GM08714 (cell line): ENCODE measurements around the gene NRSN2.
"Not testable (repeated sequence)": the region's sequence is repeated elsewhere in the genome, so short reads cannot be mapped to it uniquely, and the experiment has no call there.

Experiments used
- H3K4me3 ChIP-seq: fragments of 200-500 bp; sonication (Bioruptor generic); 2 replicates; pipeline ENCODE4 v1.5.1; 2014; ENCODE audit warnings: mild to moderate bottlenecking, low read length, inconsistent platforms
- ZNF274 ChIP-seq: IDR thresholded peaks from 2 replicates; pipeline ENCODE4 v1.6.1; 2012; ENCODE audit warnings: mild to moderate bottlenecking, low read depth, low read length

NRSN2 gene

DNA sequence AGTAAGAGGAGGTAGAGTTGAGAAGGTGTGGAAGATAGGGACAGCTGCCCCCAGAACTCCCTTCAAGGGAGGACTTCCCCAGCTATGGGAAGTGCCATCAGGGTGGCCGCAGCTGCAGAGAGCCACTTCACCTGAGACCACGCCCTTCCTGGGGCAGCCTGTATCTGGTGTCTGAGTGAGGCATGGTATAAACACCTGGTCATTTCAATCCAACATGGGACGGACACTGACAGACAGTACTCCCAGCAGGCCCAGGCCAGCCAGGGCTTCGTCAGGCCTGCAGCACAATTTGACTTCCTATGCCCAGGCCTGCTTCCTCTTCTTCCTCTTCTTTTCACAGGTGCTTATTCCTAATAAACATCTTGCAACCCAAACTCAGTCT lies 17.1 kb upstream of the NRSN2 start:
- H3K4me3 ChIP-seq = no peak overlapping the region

GRCh38 chr20:330233-331149 lies 16.4 kb upstream of the NRSN2 start:
- H3K4me3 ChIP-seq = no peak overlapping the region
- TF ChIP-seq ZNF274 = no peak

More for the DNA sequence above, 17.1 kb upstream of the NRSN2 start:
- TF ChIP-seq ZNF274 = no peak

GRCh38 chr20:334578-334977 lies 12.3 kb upstream of the NRSN2 start:
- H3K4me3 ChIP-seq = no peak overlapping the region
- no peak for TF ChIP-seq ZNF274

- not testable (repeated sequence) for H3K4me3 ChIP-seq
These were observed 10.9 kb upstream of the NRSN2 start for GRCh38 chr20:336040-336439.

- H3K4me3 ChIP-seq = no peak overlapping the region
- no peak for TF ChIP-seq ZNF274
These were observed 5.2 kb upstream of the NRSN2 start for GRCh38 chr20:341682-342081.

DNA sequence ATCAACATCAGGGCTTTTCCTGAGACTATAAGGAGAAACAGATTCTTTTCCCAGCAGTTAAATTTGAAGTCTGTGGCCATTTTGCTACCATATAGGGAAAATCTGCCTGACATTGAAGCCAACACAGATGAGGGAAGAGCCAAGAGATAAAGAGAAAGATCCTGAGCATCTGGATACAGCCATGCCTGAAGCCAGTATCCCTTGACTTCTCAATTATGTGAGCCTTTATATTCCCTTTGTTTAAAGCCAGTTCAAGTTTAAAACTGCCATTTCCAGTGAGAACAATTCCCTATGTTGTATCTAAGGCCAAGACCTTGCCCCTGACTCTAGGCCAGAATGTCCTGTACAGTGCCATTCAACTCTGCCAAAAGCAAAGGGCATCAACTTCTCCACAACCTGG lies 3.8 kb upstream of the NRSN2 start:
- H3K4me3 ChIP-seq = no peak overlapping the region
- no peak for TF ChIP-seq ZNF274

DNA sequence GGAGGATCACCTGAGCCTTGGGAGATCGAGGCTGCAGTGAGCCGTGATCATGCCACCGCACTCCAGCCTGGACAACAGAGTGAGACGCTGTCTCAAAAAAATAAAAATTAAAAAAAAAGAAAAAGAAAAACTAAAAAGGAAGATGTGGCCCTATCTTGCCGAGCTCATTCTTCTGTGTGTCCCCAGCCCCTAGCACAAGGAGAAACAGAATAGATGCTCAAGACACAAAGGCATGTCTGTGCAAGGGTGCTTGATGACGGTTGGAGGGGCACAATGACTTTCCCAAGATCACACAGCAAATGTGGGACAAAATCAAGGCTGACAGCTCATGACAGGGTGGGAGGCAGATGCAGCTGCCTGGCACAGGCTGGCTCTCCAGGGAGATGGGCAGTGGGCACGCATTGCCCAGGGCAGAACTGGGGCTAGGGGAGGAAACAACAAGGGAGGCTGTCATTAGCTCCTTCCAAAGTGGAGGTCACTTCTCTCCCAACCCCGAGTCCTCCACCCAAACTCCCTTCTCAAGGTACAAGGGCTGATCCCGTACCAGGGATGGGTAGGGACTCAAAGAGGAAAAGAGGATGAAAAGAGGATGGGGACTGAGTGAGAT lies 775 bp upstream of the NRSN2 start:
- peak overlapping the region; percentile 79 for H3K4me3 ChIP-seq
- TF ChIP-seq ZNF274 = no peak

DNA sequence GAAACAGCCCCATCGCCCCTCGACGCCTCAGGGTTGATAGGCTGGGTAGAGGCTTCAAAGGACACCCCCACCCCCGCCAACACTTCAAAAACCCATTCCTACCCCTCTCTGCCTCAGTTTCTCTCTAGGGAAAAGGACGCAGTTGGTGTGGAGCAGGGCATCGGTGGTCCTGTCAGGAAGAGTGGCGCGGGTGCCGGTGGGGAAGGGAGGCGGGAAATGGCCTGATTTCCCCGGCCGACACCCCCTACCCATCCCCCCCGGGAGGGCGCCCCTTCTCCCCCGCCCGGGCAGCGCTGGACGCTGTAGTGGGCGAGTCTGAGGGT lies 367 bp downstream of the NRSN2 start:
- TF ChIP-seq ZNF274 = no peak
- peak overlapping the region; percentile 79 for H3K4me3 ChIP-seq

GRCh38 chr20:347640-348484 lies 951 bp downstream of the NRSN2 start:
- no peak for TF ChIP-seq ZNF274
- H3K4me3 ChIP-seq = peak overlapping the region; percentile 79

GRCh38 chr20:348972-349841 lies 2.3 kb downstream of the NRSN2 start:
- no peak for TF ChIP-seq ZNF274
- no peak overlapping the region for H3K4me3 ChIP-seq

GRCh38 chr20:353166-353565 lies 6.3 kb downstream of the NRSN2 start:
- TF ChIP-seq ZNF274 = no peak
- no peak overlapping the region for H3K4me3 ChIP-seq

GRCh38 chr20:354298-354977 lies 7.5 kb downstream of the NRSN2 start:
- H3K4me3 ChIP-seq = no peak overlapping the region
- TF ChIP-seq ZNF274 = no peak

GRCh38 chr20:356154-356553 lies 9.2 kb downstream of the NRSN2 start:
- not testable (repeated sequence) for H3K4me3 ChIP-seq
